Activated naive CD4-positive, alpha-beta T cell treated with anti-CD3 and anti-CD28 coated beads for 36 hours (primary cell): ENCODE results near the gene MMP2. TPM values are rescaled to one million over a fixed set of nuclear protein-coding genes. Genes with fewer than 3 reads are reported as not detected.
A peak's percentile ranks its signal among the peaks of the same experiment; 100 is the strongest.

Experiments
- CTCF ChIA-PET: fragments of 350-600 bp; sonication (Branson Sonifier 250); formaldehyde crosslinking; loops from one replicate; lab custom pipeline; 2021; ENCODE audit warnings: antibody characterized with exemption; lab: Charles Lee
- DNase-seq: peaks from one replicate; pipeline ENCODE4 v3.0.0-alpha.2; 2020
- H3K27ac Mint-ChIP-seq: one replicate; pipeline ENCODE4 v1.8.0; 2021; ENCODE audit warnings: mild to moderate bottlenecking, mixed read lengths
- H3K27me3 Mint-ChIP-seq: one replicate; pipeline ENCODE4 v1.8.0; 2021; ENCODE audit warnings: low read depth, mixed read lengths
- H3K36me3 Mint-ChIP-seq: one replicate; pipeline ENCODE4 v1.8.0; 2021; ENCODE audit warnings: low read depth, mixed read lengths
- H3K4me1 Mint-ChIP-seq: one replicate; pipeline ENCODE4 v1.8.0; 2021; ENCODE audit warnings: low read depth, mixed read lengths
- H3K4me3 Mint-ChIP-seq: one replicate; pipeline ENCODE4 v1.8.0; 2021; ENCODE audit warnings: mild to moderate bottlenecking, moderate library complexity, mixed read lengths
- H3K9me3 Mint-ChIP-seq: one replicate; pipeline ENCODE4 v1.8.0; 2021; ENCODE audit warnings: mixed read lengths
- intact Hi-C: fragments of 100-400 bp; cut with micrococcal nuclease; formaldehyde crosslinking; loops from one replicate; pipeline ENCODE4 v1.15.1; 2023
- total RNA-seq, 2 experiments: library from RNA; stranded (reverse); gene quantifications; one replicate each; pipeline ENCODE4 v1.2.3, GENCODE V29; 2021

Gene MMP2
- total RNA-seq, 2 experiments from 2014 or later: not detected

GRCh38 chr16:55499281-55499680, 20.3 kb downstream of the MMP2 start:
- no peaks in the 10 kb centered on the region for H3K36me3 Mint-ChIP-seq
- H3K4me3 Mint-ChIP-seq: no peak overlapping the region
- no peak overlapping the region for H3K27ac Mint-ChIP-seq
- CTCF ChIA-PET: no interaction called here
- DNase-seq: no peak
- H3K9me3 Mint-ChIP-seq: no peaks in the 10 kb centered on the region
- peaks cover 4% of the 10 kb centered on the region for H3K27me3 Mint-ChIP-seq
- intact Hi-C loops: no loop called here
- peaks cover 8% of the 10 kb centered on the region for H3K4me1 Mint-ChIP-seq

GRCh38 chr16:55499951-55500529, 21.0 kb downstream of the MMP2 start:
- intact Hi-C loops: no loop called here
- CTCF ChIA-PET: interaction anchor here (0.8 to 4.4 kb wide), 2 partner anchors 35 to 131 kb away, joined by 3 to 16 read pairs; no protein-coding TSS in a partner anchor
- peaks cover 8% of the 10 kb centered on the region for H3K4me1 Mint-ChIP-seq

GRCh38 chr16:55500530-55501011, 21.6 kb downstream of the MMP2 start:
- no peak for DNase-seq
- intact Hi-C loops: no loop called here
- Mint-ChIP-seq H3K27ac (no peak overlapping the region), H3K4me1 (peaks cover 8% of the 10 kb centered on the region), H3K27me3 (peaks cover 4% of the 10 kb centered on the region), H3K9me3 (no peaks in the 10 kb centered on the region), H3K4me3 (no peak overlapping the region), H3K36me3 (no peaks in the 10 kb centered on the region)
- CTCF ChIA-PET: interaction anchor here (0.8 to 4.4 kb wide), 3 partner anchors 27 to 131 kb away, joined by 3 to 16 read pairs (median 3); no protein-coding TSS in a partner anchor

More at GRCh38 chr16:55499951-55500529, 21.0 kb downstream of the MMP2 start:
- Mint-ChIP-seq H3K27ac (no peak overlapping the region), H3K36me3 (no peaks in the 10 kb centered on the region), H3K9me3 (no peaks in the 10 kb centered on the region), H3K27me3 (peaks cover 4% of the 10 kb centered on the region), H3K4me3 (no peak overlapping the region)
- DNase-seq: peak; percentile 31

GRCh38 chr16:55501549-55502322, 22.7 kb downstream of the MMP2 start:
- H3K4me3 Mint-ChIP-seq: no peak overlapping the region
- H3K4me1 Mint-ChIP-seq: peaks cover 8% of the 10 kb centered on the region
- H3K36me3 Mint-ChIP-seq: no peaks in the 10 kb centered on the region
- H3K27me3 Mint-ChIP-seq: peaks cover 12% of the 10 kb centered on the region
- CTCF ChIA-PET: interaction anchor here (0.7 to 4.4 kb wide), 3 partner anchors 26 to 38 kb away, joined by 3 to 16 read pairs (median 3); no protein-coding TSS in a partner anchor
- intact Hi-C loops: no loop called here
- H3K9me3 Mint-ChIP-seq: no peaks in the 10 kb centered on the region
- no peak for DNase-seq
- H3K27ac Mint-ChIP-seq: no peak overlapping the region

- no peaks in the 10 kb centered on the region for H3K9me3 Mint-ChIP-seq
- H3K4me3 Mint-ChIP-seq: no peak overlapping the region
- peaks cover 8% of the 10 kb centered on the region for H3K4me1 Mint-ChIP-seq
- H3K27ac Mint-ChIP-seq: no peak overlapping the region
- peaks cover 15% of the 10 kb centered on the region for H3K27me3 Mint-ChIP-seq
- no peaks in the 10 kb centered on the region for H3K36me3 Mint-ChIP-seq
- intact Hi-C loops: no loop called here
- DNase-seq: no peak
- CTCF ChIA-PET: interaction anchor here (4.4 kb wide), 1 partner anchor 38 kb away, joined by 16 read pairs; no protein-coding TSS in a partner anchor
Measured at GRCh38 chr16:55502801-55503366, 23.9 kb downstream of the MMP2 start.

GRCh38 chr16:55503726-55504550, 24.9 kb downstream of the MMP2 start:
- no peaks in the 10 kb centered on the region for H3K9me3 Mint-ChIP-seq
- H3K4me3 Mint-ChIP-seq: no peak overlapping the region
- CTCF ChIA-PET: interaction anchor here (1.7 to 4.4 kb wide), 2 partner anchors 10 to 39 kb away, joined by 4 to 16 read pairs; no protein-coding TSS in a partner anchor
- peaks cover 22% of the 10 kb centered on the region for H3K27me3 Mint-ChIP-seq
- no peaks in the 10 kb centered on the region for H3K36me3 Mint-ChIP-seq
- DNase-seq: no peak
- no peak overlapping the region for H3K27ac Mint-ChIP-seq
- intact Hi-C loops: no loop called here
- peaks cover 12% of the 10 kb centered on the region for H3K4me1 Mint-ChIP-seq

- intact Hi-C loops: no loop called here
- Mint-ChIP-seq H3K4me3 (no peak overlapping the region), H3K4me1 (peaks cover 10% of the 10 kb centered on the region), H3K27me3 (peaks cover 33% of the 10 kb centered on the region), H3K9me3 (no peaks in the 10 kb centered on the region), H3K27ac (no peak overlapping the region), H3K36me3 (no peaks in the 10 kb centered on the region)
- no peak for DNase-seq
- CTCF ChIA-PET: interaction anchor here (1.7 kb wide), 1 partner anchor 12 kb away, joined by 4 read pairs; no protein-coding TSS in a partner anchor
Measured at GRCh38 chr16:55505333-55506015, 26.5 kb downstream of the MMP2 start.

- H3K36me3 Mint-ChIP-seq: no peaks in the 10 kb centered on the region
- intact Hi-C loops: no loop called here
- CTCF ChIA-PET: interaction anchor here (0.7 to 0.8 kb wide), 2 partner anchors 13 to 39 kb away, joined by 3 to 5 read pairs; no protein-coding TSS in a partner anchor
- DNase-seq: no peak
- H3K27me3 Mint-ChIP-seq: peaks cover 34% of the 10 kb centered on the region
- H3K9me3 Mint-ChIP-seq: no peaks in the 10 kb centered on the region
- H3K27ac Mint-ChIP-seq: no peak overlapping the region
- peaks cover 10% of the 10 kb centered on the region for H3K4me1 Mint-ChIP-seq
- no peak overlapping the region for H3K4me3 Mint-ChIP-seq
Measured at GRCh38 chr16:55506083-55506482, 27.1 kb downstream of the MMP2 start.

- intact Hi-C loops: no loop called here
Measured at GRCh38 chr16:55506708-55507107, 27.7 kb downstream of the MMP2 start.

GRCh38 chr16:55508271-55508921, 29.4 kb downstream of the MMP2 start:
- Mint-ChIP-seq H3K27ac (no peak overlapping the region), H3K27me3 (peaks cover 40% of the 10 kb centered on the region), H3K9me3 (peaks cover 12% of the 10 kb centered on the region), H3K4me3 (peak overlapping the region; percentile 43), H3K4me1 (peaks cover 10% of the 10 kb centered on the region), H3K36me3 (no peaks in the 10 kb centered on the region)
- intact Hi-C loops: no loop called here
- CTCF ChIA-PET: no interaction called here
- no peak for DNase-seq

More at GRCh38 chr16:55506708-55507107, 27.7 kb downstream of the MMP2 start:
- no peaks in the 10 kb centered on the region for H3K9me3 Mint-ChIP-seq
- H3K27me3 Mint-ChIP-seq: peaks cover 30% of the 10 kb centered on the region
- no peak for DNase-seq
- H3K27ac Mint-ChIP-seq: no peak overlapping the region
- peaks cover 10% of the 10 kb centered on the region for H3K4me1 Mint-ChIP-seq
- no peaks in the 10 kb centered on the region for H3K36me3 Mint-ChIP-seq
- CTCF ChIA-PET: interaction anchor here (0.7 to 0.9 kb wide), 4 partner anchors 13 to 42 kb away, joined by 3 to 5 read pairs (median 4); no protein-coding TSS in a partner anchor
- H3K4me3 Mint-ChIP-seq: no peak overlapping the region
